HUES64 (cell line): ENCODE results near the gene KRTAP9-3.
"Not testable (repeated sequence)": the region's sequence is repeated elsewhere in the genome, so short reads cannot be mapped to it uniquely, and the experiment has no call there.

ENCODE experiments used
- H3K27ac ChIP-seq: 2 replicates; pipeline ENCODE4 v1.7.0; 2013; ENCODE audit warnings: low read depth, low read length, inconsistent platforms
- H3K27me3 ChIP-seq: 2 replicates; pipeline ENCODE4 v1.6.1; 2013; ENCODE audit warnings: mild to moderate bottlenecking, low read length; ENCODE audit not compliant: insufficient read depth
- H3K36me3 ChIP-seq: 2 replicates; pipeline ENCODE4 v1.6.1; 2013; ENCODE audit warnings: mild to moderate bottlenecking, low read length; ENCODE audit not compliant: insufficient read depth
- H3K4me1 ChIP-seq: 2 replicates; pipeline ENCODE4 v1.6.1; 2013; ENCODE audit warnings: mild to moderate bottlenecking, low read length, moderate library complexity; ENCODE audit not compliant: insufficient read depth
- H3K4me3 ChIP-seq: 2 replicates; pipeline ENCODE4 v1.5.1; 2013; ENCODE audit warnings: mild to moderate bottlenecking, low read length, moderate library complexity
- H3K9ac ChIP-seq: 2 replicates; pipeline ENCODE4 v1.6.1; 2013; ENCODE audit warnings: mild to moderate bottlenecking, low read depth, low read length
- H3K9me3 ChIP-seq: 2 replicates; pipeline ENCODE4 v1.6.1; 2013; ENCODE audit warnings: low read depth, low read length; ENCODE audit not compliant: insufficient read depth
- WGBS: fragments of 150-250, 120-280 bp; methylation state at CpG from one replicate; pipeline ENCODE4 v1.1.7; 2013; ENCODE audit warnings: missing lambda C conversion rate; 5-methylcytosine and 5-hydroxymethylcytosine counted together

Gene KRTAP9-3

DNA sequence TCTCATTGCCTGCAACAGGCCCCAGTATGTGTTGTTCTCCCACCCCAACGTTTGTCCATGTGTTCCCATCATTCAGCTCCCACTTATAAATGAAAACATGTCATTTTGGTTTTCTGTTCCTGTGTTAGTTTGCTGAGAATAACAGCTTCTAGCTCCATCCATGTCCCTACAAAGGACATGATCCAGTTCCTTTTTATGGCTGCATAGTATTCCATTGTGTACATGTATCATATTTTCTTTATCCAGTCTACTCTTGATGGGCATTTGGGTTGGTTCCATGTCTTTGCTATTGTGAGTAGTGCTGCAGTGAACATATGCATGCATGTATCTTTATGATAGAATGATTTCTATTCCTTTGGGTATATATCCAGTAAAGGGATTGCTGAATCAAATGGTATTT, 16.6 kb upstream of the KRTAP9-3 start:
- Histone ChIP-seq H3K9me3 (no peaks in the 10 kb centered on the region), H3K27ac (no peak overlapping the region), H3K9ac (no peak overlapping the region), H3K36me3 (no peaks in the 10 kb centered on the region), H3K27me3 (no peaks in the 10 kb centered on the region), H3K4me3 (no peak overlapping the region), H3K4me1 (no peaks in the 10 kb centered on the region)
- WGBS, result 86% methylated on average over 1 of the region's 1 CpG

DNA sequence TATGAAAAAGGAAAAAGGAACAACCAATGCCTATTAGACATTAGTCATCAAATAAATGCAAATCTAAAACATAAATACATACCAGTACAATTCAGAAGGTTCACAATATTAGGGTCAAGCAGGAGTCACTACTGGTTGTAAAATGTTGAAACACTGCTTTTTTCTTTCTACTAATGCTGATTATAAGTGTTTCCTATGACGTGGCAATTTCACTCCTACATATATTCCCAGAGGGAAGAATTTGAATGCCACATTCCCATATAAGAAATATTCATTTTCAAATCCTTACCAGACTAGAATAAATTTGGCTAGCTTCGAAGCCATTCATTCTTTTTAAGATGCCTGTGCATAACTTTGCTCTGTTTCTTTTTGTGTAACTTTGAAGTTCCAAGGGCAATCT, 8.4 kb upstream of the KRTAP9-3 start:
- H3K4me3 ChIP-seq, result no peak overlapping the region
- H3K4me1 ChIP-seq, result no peaks in the 10 kb centered on the region
- H3K9me3 ChIP-seq, result no peaks in the 10 kb centered on the region
- H3K9ac ChIP-seq, result no peak overlapping the region
- WGBS, result 93% methylated on average over 2 of the region's 2 CpGs
- H3K36me3 ChIP-seq, result no peaks in the 10 kb centered on the region
- H3K27me3 ChIP-seq, result no peaks in the 10 kb centered on the region
- no peak overlapping the region for H3K27ac ChIP-seq

DNA sequence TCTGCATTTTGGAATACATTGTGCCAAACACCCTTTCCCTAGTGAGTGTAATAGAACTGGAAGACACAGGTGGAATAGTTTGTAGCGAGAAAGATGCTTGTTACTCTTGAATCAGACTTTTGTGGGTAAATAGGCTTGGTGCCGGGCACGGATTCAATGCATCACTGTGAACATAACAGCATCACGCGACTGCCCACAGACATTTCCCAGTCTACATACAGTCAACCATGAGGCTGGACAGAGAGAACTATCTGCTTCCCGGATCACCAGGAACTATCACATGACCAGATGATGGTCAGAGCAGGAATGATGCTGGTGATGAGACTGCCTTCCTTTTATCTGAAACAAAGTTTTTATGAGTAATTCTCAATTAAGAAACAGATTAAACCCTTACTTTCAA, 6.2 kb upstream of the KRTAP9-3 start:
- Histone ChIP-seq H3K9me3 (no peaks in the 10 kb centered on the region), H3K27ac (no peak overlapping the region), H3K9ac (no peak overlapping the region), H3K4me1 (no peaks in the 10 kb centered on the region), H3K4me3 (no peak overlapping the region), H3K36me3 (no peaks in the 10 kb centered on the region), H3K27me3 (no peaks in the 10 kb centered on the region)
- WGBS, result 92% methylated on average over 6 of the region's 6 CpGs

DNA sequence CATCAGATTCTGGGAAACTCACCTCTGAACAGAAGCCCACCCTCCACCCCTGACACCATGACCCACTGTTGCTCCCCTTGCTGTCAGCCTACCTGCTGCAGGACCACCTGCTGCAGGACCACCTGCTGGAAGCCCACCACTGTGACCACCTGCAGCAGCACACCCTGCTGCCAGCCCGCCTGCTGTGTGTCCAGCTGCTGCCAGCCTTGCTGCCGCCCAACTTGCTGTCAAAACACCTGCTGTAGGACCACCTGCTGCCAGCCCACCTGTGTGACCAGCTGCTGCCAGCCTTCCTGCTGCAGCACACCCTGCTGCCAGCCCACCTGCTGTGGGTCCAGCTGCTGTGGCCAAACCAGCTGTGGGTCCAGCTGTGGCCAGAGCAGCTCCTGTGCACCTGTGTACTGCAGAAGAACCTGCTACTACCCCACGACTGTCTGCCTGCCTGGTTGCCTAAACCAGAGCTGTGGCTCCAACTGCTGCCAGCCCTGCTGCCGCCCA, 5.6 kb upstream of the KRTAP9-3 start, which contains the start of gene KRTAP9-2:
Gene KRTAP9-2 (plus strand): TSS at position 51 of the 498 bp plus-strand sequence. CDS start 7 bp downstream, at position 58.
- H3K9me3 ChIP-seq, H3K4me3 ChIP-seq, H3K36me3 ChIP-seq, H3K9ac ChIP-seq, H3K4me1 ChIP-seq, H3K27ac ChIP-seq, H3K27me3 ChIP-seq: not testable (repeated sequence)
- WGBS, result 86% methylated on average over 2 of the region's 4 CpGs

DNA sequence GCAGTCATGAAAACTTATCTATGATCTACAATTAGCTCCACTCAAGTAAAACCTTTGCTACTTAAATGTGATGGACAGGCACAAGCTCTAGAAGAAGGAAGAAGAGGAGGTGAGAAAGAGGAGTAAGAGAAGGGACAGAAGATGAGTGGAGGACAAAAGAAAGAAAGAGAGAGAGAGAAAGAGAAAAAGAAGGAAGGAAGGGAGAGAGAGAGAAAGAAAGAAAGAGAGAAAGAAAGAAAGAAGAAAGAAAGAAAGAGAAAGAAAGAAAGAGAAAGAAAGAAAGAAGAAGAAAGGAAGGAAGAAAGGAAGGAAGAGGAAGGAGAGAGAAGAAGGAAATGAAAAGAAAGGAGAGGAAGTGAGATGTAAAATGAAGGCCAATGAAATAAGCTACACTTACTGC, 2.2 kb upstream of the KRTAP9-3 start:
- H3K9me3 ChIP-seq, result no peaks in the 10 kb centered on the region
- no peak overlapping the region for H3K27ac ChIP-seq
- H3K27me3 ChIP-seq, result no peaks in the 10 kb centered on the region
- H3K4me1 ChIP-seq, result no peaks in the 10 kb centered on the region
- no peaks in the 10 kb centered on the region for H3K36me3 ChIP-seq
- no peak overlapping the region for H3K4me3 ChIP-seq
- no peak overlapping the region for H3K9ac ChIP-seq

DNA sequence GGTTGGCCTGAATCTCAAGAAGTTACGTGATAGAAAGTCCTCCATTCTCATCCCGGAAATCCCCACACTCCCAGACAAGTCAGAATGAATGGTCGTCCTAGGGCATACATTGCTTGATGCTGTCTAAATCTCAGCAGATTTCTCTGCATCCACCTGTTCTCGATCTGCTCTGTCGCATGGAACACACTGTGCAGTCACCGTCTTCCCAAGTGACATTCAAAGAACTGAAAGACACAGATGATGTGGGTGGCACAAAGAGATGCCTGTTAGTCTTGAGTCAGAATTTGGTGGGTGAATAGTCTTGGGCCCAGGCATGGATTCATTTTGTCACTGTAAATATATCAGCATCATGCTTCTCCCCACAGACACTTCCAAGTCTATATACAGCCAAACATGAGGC, 518 bp upstream of the KRTAP9-3 start:
- Histone ChIP-seq H3K4me3 (no peak overlapping the region), H3K9me3 (no peaks in the 10 kb centered on the region), H3K4me1 (no peaks in the 10 kb centered on the region), H3K27ac (no peak overlapping the region), H3K27me3 (no peaks in the 10 kb centered on the region), H3K36me3 (no peaks in the 10 kb centered on the region), H3K9ac (no peak overlapping the region)
- 93% methylated on average over 6 of the region's 6 CpGs for WGBS

DNA sequence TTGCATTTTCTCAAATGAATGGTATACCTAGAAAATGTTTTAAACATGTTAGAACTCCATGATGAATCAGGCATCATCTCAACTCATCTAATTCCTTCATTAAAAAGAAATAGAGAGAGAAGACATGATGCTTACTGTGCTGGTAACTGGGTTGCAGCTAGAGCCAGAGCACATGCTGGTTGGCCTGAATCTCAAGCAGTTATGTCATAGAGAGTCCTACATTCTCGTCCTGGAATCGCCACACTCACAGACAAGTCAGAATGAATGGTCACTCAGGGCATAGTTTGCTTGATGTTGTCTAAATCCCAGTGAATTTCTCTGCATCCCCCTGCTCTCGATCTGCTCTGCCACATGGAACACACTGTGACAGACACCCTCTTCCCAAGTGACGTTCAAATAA, 4.9 kb downstream of the KRTAP9-3 start:
- not testable (repeated sequence) for H3K27me3 ChIP-seq, H3K9me3 ChIP-seq, H3K36me3 ChIP-seq, H3K4me1 ChIP-seq, H3K9ac ChIP-seq, H3K4me3 ChIP-seq, H3K27ac ChIP-seq
- WGBS, result 86% methylated on average over 4 of the region's 4 CpGs

DNA sequence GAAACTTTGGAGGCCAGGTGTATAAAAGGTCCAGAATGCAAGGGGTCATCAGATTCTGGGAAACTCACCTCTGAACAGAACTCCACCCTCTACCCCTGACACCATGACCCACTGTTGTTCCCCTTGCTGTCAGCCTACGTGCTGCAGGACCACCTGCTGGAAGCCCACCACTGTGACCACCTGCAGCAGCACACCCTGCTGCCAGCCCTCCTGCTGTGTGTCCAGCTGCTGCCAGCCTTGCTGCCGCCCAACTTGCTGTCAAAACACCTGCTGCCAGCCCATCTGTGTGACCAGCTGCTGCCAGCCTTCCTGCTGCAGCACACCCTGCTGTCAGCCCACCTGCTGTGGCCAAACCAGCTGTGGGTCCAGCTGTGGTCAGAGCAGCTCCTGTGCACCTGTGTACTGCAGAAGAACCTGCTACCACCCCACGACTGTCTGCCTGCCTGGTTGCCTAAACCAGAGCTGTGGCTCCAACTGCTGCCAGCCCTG, 5.7 kb downstream of the KRTAP9-3 start, which contains the start of gene KRTAP9-8:
Gene KRTAP9-8 (plus strand): TSS at position 51 of the 489 bp plus-strand sequence. CDS start 53 bp downstream, at position 104.
- H3K9ac ChIP-seq, H3K9me3 ChIP-seq, H3K4me3 ChIP-seq, H3K4me1 ChIP-seq, H3K27ac ChIP-seq, H3K27me3 ChIP-seq, H3K36me3 ChIP-seq: not testable (repeated sequence)
- 63% methylated on average over 3 of the region's 3 CpGs for WGBS

DNA sequence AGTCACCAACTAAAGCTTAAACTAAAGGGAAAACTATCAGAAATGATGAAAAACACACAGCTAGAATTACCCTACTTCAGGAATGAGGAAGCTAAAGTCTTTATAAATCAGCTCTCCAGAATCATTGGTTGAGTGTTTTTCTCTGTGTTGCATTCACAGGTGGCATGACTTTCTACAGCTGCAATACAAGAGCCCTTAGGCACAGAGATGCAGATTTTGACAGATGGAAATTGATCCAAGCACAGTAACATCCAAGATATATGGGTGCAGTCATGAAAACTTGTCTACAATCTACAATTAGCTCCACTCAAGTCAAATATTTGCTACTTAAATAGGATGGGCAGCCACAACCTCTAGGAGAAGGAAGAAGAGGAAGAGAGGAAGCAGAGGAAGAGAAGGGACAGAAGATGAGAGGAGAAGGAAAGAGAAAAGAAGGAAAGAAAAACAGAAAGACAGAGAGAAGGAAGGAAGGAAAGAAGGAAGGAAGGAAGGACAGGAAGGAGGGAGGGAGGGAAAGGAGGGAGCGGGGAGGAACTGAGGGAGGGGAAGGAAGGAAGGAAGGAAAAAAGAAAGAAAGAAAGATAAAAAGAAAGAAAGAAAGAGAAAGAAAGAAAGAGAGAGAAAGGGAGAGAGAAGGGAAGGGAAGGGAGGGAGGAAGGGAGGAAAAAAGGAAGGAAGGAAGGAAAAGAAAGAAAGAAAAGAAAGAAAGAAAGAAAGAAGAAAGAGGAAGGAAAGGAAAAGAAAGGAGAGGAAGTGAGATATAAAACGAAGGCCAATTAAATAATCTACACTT, 14.9 kb downstream of the KRTAP9-3 start:
- H3K9ac ChIP-seq, H3K27me3 ChIP-seq, H3K9me3 ChIP-seq, H3K27ac ChIP-seq, H3K4me3 ChIP-seq, H3K36me3 ChIP-seq, H3K4me1 ChIP-seq: not testable (repeated sequence)
- WGBS, result 90% methylated on average over 1 of the region's 2 CpGs

DNA sequence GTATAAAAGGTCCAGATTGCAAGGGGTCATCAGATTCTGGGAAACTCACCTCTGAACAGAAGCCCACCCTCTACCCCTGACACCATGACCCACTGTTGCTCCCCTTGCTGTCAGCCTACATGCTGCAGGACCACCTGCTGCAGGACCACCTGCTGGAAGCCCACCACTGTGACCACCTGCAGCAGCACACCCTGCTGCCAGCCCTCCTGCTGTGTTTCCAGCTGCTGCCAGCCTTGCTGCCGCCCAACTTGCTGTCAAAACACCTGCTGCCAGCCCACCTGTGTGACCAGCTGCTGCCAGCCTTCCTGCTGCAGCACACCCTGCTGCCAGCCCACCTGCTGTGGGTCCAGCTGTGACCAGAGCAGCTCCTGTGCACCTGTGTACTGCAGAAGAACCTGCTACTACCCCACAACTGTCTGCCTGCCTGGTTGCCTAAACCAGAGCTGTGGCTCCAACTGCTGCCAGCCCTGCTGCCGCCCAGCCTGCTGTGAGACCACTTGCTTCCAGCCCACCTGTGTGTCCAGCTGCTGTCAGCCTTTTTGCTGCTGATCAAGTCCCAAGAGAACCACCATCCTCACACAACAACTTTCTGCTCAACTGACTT, 17.5 kb downstream of the KRTAP9-3 start, which contains the start of gene KRTAP9-4:
Gene KRTAP9-4 (plus strand): TSS at position 51 of the 604 bp plus-strand sequence. CDS start 34 bp downstream, at position 85.
- H3K27me3 ChIP-seq, result peaks cover 15% of the 10 kb centered on the region
- 69% methylated on average over 2 of the region's 2 CpGs for WGBS
- H3K4me1 ChIP-seq, H3K27ac ChIP-seq, H3K36me3 ChIP-seq, H3K4me3 ChIP-seq, H3K9me3 ChIP-seq, H3K9ac ChIP-seq: not testable (repeated sequence)

DNA sequence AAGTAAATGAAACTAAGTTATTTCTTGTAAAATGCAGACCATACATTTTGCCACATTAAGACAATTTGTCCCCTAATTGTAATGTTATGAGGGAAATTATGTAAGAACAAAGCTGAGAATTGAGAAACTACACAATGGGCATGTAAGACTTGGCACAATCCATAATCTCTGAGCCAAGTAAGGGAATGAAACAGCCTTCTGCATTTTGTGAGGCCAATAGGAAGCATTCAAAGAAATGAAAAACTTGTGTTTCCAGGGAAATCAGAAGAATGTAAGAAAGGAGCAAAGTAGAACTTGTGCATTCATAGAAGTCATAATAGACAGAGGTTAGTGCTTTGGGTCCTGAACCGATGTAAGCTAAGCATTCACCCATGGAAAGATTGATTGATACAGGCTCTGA, 19.0 kb downstream of the KRTAP9-3 start:
- Histone ChIP-seq H3K36me3 (no peaks in the 10 kb centered on the region), H3K27ac (no peak overlapping the region), H3K9me3 (no peaks in the 10 kb centered on the region), H3K4me1 (no peaks in the 10 kb centered on the region), H3K9ac (no peak overlapping the region), H3K4me3 (no peak overlapping the region), H3K27me3 (peaks cover 15% of the 10 kb centered on the region)
- WGBS, result 90% methylated on average over 1 of the region's 1 CpG
